GM23338 (cell line): ENCODE measurements around the gene TERT.

Experiments used
- EZH2 ChIP-seq: fragments of 200-600 bp; sonication (generic); IDR thresholded peaks from one replicate; pipeline ENCODE4 v1.8.0; 2017; ENCODE audit warnings: antibody characterized with exemption, mild to moderate bottlenecking, low read depth; ENCODE audit not compliant: unreplicated experiment
- EZH2phosphoT487 ChIP-seq: fragments of 200-600 bp; sonication (generic); IDR thresholded peaks from one replicate; pipeline ENCODE4 v1.8.1; 2018; ENCODE audit warnings: antibody characterized with exemption; ENCODE audit not compliant: unreplicated experiment
- POLR2AphosphoS5 ChIP-seq: IDR thresholded peaks from 2 replicates; pipeline ENCODE4 v1.6.1; 2016; ENCODE audit warnings: antibody characterized with exemption, low read depth
- TF ChIP-seq, protein P1 (sequence below), 2 experiments: fragments of 200-600 bp in 1 of 2; sonication (generic) in 1 of 2; conservative IDR thresholded peaks; 2 replicates each; pipeline versions ENCODE4 v1.5.1 to v1.6.1; 2016 to 2017; ENCODE audit warnings: antibody characterized with exemption in 2 of 2, low read depth in 2 of 2, mild to moderate bottlenecking in 2 of 2, moderate library complexity in 1 of 2

GRCh38 chr5:1297243-1297642 lies 2.4 kb upstream of the TERT start:
- no peak for TF ChIP-seq POLR2AphosphoS5
- TF ChIP-seq, protein P1, sequence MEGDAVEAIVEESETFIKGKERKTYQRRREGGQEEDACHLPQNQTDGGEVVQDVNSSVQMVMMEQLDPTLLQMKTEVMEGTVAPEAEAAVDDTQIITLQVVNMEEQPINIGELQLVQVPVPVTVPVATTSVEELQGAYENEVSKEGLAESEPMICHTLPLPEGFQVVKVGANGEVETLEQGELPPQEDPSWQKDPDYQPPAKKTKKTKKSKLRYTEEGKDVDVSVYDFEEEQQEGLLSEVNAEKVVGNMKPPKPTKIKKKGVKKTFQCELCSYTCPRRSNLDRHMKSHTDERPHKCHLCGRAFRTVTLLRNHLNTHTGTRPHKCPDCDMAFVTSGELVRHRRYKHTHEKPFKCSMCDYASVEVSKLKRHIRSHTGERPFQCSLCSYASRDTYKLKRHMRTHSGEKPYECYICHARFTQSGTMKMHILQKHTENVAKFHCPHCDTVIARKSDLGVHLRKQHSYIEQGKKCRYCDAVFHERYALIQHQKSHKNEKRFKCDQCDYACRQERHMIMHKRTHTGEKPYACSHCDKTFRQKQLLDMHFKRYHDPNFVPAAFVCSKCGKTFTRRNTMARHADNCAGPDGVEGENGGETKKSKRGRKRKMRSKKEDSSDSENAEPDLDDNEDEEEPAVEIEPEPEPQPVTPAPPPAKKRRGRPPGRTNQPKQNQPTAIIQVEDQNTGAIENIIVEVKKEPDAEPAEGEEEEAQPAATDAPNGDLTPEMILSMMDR (conservative IDR thresholded peaks at IDR 0.05; ENCODE audit: low read depth in 2 of 2) = no peak
- TF ChIP-seq EZH2 = no peak
- TF ChIP-seq EZH2phosphoT487 = no peak
